Measurements from ENCODE around the gene HBA1. TPM values are rescaled to one million over a fixed set of nuclear protein-coding genes. Genes with fewer than 3 reads are reported as not detected.
A peak's percentile ranks its signal among the peaks of the same experiment; 100 is the strongest.

HBA1 gene
- total and polyA plus RNA-seq, 2 of the 4 experiments (the other 2 are of a cell fraction) = 0.21 TPM; not detected in 1

GRCh38 chr16:155031-155398 lies 21.5 kb upstream of the HBA1 start:
- H3K4me3 ChIP-seq (ENCODE audit: insufficient read depth, low read depth, low read length) = peak overlapping the region; percentile 22; the same call in 1 of the 2 replicates
- no peak overlapping the region for H4K91ac ChIP-seq (ENCODE audit: insufficient read depth, low read depth, low read length)
- peak overlapping the region; percentile 28; the same call in 1 of the 2 replicates for H3K9ac ChIP-seq (ENCODE audit: low read depth, low read length)
- WGBS, 2 experiments (ENCODE audit: extremely low coverage in 2 of 2, insufficient read length in 1 of 2) = no CpG with 5 or more reads among the region's 7 CpGs
- peak overlapping the region; percentile 56; the same call in 1 of the 2 replicates for H3K23ac ChIP-seq (ENCODE audit: low read depth, low read length)
- DNase-seq (no peak), ATAC-seq (ENCODE audit: low read depth) (no peak)
- no peak overlapping the region for H4K5ac ChIP-seq (ENCODE audit: low read depth, low read length)
- no peak overlapping the region for H2AK5ac ChIP-seq (ENCODE audit: low read depth, low read length)
- H3K4me2 ChIP-seq (ENCODE audit: low read depth, low read length) = peak overlapping the region; percentile 80
- H2AK9ac ChIP-seq (replicated peaks; ENCODE audit: low read depth, low read length, poor library complexity) = no peak overlapping the region
- no peak overlapping the region for H2BK15ac ChIP-seq (ENCODE audit: low read depth, low read length)
- no peak overlapping the region for H2BK5ac ChIP-seq (ENCODE audit: low read depth, low read length, poor library complexity, severe bottlenecking)
- no peaks in the 10 kb centered on the region for H3K36me3 ChIP-seq (ENCODE audit: control insufficient read depth, insufficient read depth, low read length)
- no peaks in the 10 kb centered on the region for H3K79me1 ChIP-seq (ENCODE audit: low read depth in 1 of 2, low read length in 2 of 2)
- dilution Hi-C loops (cut with HindIII; ENCODE audit: low sequenced_read_pairs, unreplicated experiment) = no loop called here
- no peak overlapping the region for H3K4ac ChIP-seq (ENCODE audit: low read depth, low read length)
- H4K20me1 ChIP-seq (ENCODE audit: insufficient read depth, low read length) = no peaks in the 10 kb centered on the region
- H4K8ac ChIP-seq (ENCODE audit: low read depth in 2 of 2, low read length in 2 of 2) = no peak overlapping the region
- H3K14ac ChIP-seq (replicated peaks; ENCODE audit: low read depth, low read length) = no peak overlapping the region
- H3K9me1 ChIP-seq (ENCODE audit: insufficient read depth, low read length) = no peaks in the 10 kb centered on the region
- ChIA-PET CTCF (no interaction called here), POLR2A (ENCODE audit: unreplicated experiment) (interaction anchor here (0.6 kb wide), 1 partner anchor 89 kb away, joined by 8 read pairs; no protein-coding TSS in a partner anchor)
- no peak overlapping the region for H2BK120ac ChIP-seq (ENCODE audit: low read depth, low read length)
- no peaks in the 10 kb centered on the region for H3K4me1 ChIP-seq (ENCODE audit: control insufficient read depth, insufficient read depth, low read length)
- no peak overlapping the region for H3K56ac ChIP-seq (ENCODE audit: extremely low read depth, insufficient read depth, low read length)
- H2AFZ ChIP-seq (replicated peaks; ENCODE audit: low read length, poor library complexity) = peak overlapping the region; percentile 87
- no TSS peak for BruUV-seq (replicated peaks)
- H3K27ac ChIP-seq (ENCODE audit: insufficient read depth, low read length) = no peak overlapping the region
- H3K18ac ChIP-seq (ENCODE audit: low read depth, low read length) = no peak overlapping the region
- H3K27me3 ChIP-seq (ENCODE audit: control insufficient read depth, insufficient read depth, low read length) = peaks cover 22% of the 10 kb centered on the region
- intact Hi-C loops (cut with micrococcal nuclease) = no loop called here
- in situ Hi-C loops (cut with MboI; ENCODE audit: low sequenced_read_pairs) = no loop called here
- TF ChIP-seq RAD21 (IDR thresholded peaks at IDR 0.05; ENCODE audit: low read length) = no peak
- TF ChIP-seq RFX5 (IDR thresholded peaks at IDR 0.05; ENCODE audit: low read depth, low read length) = no peak
- no peak for TF ChIP-seq FOS (IDR thresholded peaks at IDR 0.05; ENCODE audit: low read depth, low read length)
- TF ChIP-seq MAZ (IDR thresholded peaks at IDR 0.05; ENCODE audit: borderline replicate concordance, low read depth, low read length) = no peak
- TF ChIP-seq RCOR1 (IDR thresholded peaks at IDR 0.05; ENCODE audit: insufficient replicate concordance, low read length) = no peak
- TF ChIP-seq BHLHE40 (IDR thresholded peaks at IDR 0.05; ENCODE audit: low read depth, low read length) = no peak
- no peak for TF ChIP-seq ELK1 (IDR thresholded peaks at IDR 0.05; ENCODE audit: borderline replicate concordance, low read depth, low read length)
- no peak for TF ChIP-seq CHD1 (IDR thresholded peaks at IDR 0.05; ENCODE audit: low read depth, low read length)
- no peak for TF ChIP-seq MAFK (IDR thresholded peaks at IDR 0.05; ENCODE audit: low read depth, low read length)
- TF ChIP-seq CEBPB (IDR thresholded peaks at IDR 0.05; ENCODE audit: low read depth, low read length) = no peak
- TF ChIP-seq USF2 (IDR thresholded peaks at IDR 0.05; ENCODE audit: low read depth, low read length) = no peak
- no peak for TF ChIP-seq POLR2A (IDR thresholded peaks at IDR 0.05; ENCODE audit: low read depth, low read length)
- TF ChIP-seq SMC3 (IDR thresholded peaks at IDR 0.05; ENCODE audit: low read depth, low read length) = no peak
- TF ChIP-seq NFE2L2 (IDR thresholded peaks at IDR 0.05; ENCODE audit: low read depth, low read length) = no peak
- no peak for TF ChIP-seq MXI1 (IDR thresholded peaks at IDR 0.05; ENCODE audit: borderline replicate concordance, low read depth, low read length)
- no peak for TF ChIP-seq CTCF (conservative IDR thresholded peaks at IDR 0.05; ENCODE audit: low read depth, low read length)
- H2BK20ac ChIP-seq (ENCODE audit: low read depth, low read length) = no peak overlapping the region
- H3K9me3 ChIP-seq (ENCODE audit: control insufficient read depth, insufficient read depth, low read length) = no peaks in the 10 kb centered on the region
